ENCODE measurements around the gene KAT2B. TPM values are rescaled to one million over a fixed set of nuclear protein-coding genes. Genes with fewer than 3 reads are reported as not detected.

Gene KAT2B
- total RNA-seq, 2 donors from 2014 or later, result 16.4 to 31.7 TPM

DNA sequence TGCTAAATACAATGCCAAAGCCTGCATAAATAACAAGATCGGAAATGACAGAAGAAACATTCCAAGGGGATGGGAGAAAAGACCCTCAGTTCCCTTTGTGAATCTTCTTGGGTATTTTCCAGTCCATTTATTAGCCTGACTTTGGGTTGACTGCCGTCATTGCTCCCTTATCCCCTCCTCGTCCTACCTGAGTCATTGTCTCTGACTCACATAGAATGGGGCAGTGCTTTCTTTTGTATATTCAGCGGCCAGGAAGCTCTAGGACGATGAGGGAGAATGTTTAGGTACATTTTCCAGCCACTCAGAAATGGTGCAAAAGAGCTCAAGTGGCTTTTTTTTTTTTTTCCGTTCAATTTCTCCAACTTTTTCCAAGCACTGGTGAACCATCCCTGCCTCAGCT, 71.6 kb downstream of the KAT2B start:
- no peaks in the 10 kb centered on the region for H3K36me3 ChIP-seq
- no peaks in the 10 kb centered on the region for H3K9me3 ChIP-seq
- DNase-seq (ENCODE audit: low spot score), result no peak
- TF ChIP-seq, protein P1, sequence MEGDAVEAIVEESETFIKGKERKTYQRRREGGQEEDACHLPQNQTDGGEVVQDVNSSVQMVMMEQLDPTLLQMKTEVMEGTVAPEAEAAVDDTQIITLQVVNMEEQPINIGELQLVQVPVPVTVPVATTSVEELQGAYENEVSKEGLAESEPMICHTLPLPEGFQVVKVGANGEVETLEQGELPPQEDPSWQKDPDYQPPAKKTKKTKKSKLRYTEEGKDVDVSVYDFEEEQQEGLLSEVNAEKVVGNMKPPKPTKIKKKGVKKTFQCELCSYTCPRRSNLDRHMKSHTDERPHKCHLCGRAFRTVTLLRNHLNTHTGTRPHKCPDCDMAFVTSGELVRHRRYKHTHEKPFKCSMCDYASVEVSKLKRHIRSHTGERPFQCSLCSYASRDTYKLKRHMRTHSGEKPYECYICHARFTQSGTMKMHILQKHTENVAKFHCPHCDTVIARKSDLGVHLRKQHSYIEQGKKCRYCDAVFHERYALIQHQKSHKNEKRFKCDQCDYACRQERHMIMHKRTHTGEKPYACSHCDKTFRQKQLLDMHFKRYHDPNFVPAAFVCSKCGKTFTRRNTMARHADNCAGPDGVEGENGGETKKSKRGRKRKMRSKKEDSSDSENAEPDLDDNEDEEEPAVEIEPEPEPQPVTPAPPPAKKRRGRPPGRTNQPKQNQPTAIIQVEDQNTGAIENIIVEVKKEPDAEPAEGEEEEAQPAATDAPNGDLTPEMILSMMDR (IDR thresholded peaks at IDR 0.05), result no peak
- TF ChIP-seq POLR2AphosphoS5 (IDR thresholded peaks at IDR 0.05) (no peak), POLR2A (IDR thresholded peaks at IDR 0.05) (no peak)
- H3K4me1 ChIP-seq (replicated peaks), result no peaks in the 10 kb centered on the region
- intact Hi-C loops (cut with DNase I), result no loop called here
- no peaks in the 10 kb centered on the region for H3K27me3 ChIP-seq (replicated peaks; ENCODE audit: insufficient read depth)
- H3K4me3 ChIP-seq, result no peak overlapping the region
- no peak overlapping the region for H3K27ac ChIP-seq
- WGBS, result 91% methylated on average over 6 of the region's 6 CpGs

- Histone ChIP-seq H3K27me3 (replicated peaks; ENCODE audit: insufficient read depth) (no peaks in the 10 kb centered on the region), H3K9me3 (no peaks in the 10 kb centered on the region), H3K4me1 (replicated peaks) (no peaks in the 10 kb centered on the region), H3K36me3 (no peaks in the 10 kb centered on the region), H3K4me3 (no peak overlapping the region), H3K27ac (no peak overlapping the region)
- TF ChIP-seq POLR2AphosphoS5 (IDR thresholded peaks at IDR 0.05) (no peak), POLR2A (IDR thresholded peaks at IDR 0.05) (no peak)
- TF ChIP-seq, protein P1 (IDR thresholded peaks at IDR 0.05), result no peak
- DNase-seq (ENCODE audit: low spot score), result no peak
- 80% methylated on average over 3 of the region's 3 CpGs for WGBS
- intact Hi-C loops (cut with DNase I), result no loop called here
These were observed 80.8 kb downstream of the KAT2B start for GRCh38 chr3:20121088-20121487.

DNA sequence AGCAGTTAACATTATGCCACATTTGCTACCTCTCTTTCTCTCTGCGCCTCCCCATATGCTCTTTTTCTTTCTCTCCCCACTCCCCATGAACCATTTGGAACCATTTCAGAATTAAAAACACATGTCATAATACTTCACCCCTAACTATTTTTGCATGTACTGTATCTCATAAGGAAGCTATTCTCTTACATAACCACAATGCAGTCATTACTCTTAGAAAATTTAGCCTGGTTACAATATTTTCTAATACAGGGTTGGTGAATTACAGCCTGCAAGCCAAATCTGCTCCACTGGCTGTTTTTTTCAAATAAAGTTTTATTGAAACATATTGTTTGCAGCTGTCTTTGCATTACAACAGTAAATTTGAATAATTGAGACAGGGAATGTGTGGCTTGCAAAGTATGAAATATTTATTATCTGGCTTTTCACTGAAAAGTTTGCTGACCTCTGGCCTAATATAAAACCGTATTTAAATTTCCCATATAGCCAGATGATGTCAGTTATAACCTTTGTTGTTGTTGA, 82.9 kb downstream of the KAT2B start:
- no peak for DNase-seq (ENCODE audit: low spot score)
- H3K4me3 ChIP-seq, result no peak overlapping the region

DNA sequence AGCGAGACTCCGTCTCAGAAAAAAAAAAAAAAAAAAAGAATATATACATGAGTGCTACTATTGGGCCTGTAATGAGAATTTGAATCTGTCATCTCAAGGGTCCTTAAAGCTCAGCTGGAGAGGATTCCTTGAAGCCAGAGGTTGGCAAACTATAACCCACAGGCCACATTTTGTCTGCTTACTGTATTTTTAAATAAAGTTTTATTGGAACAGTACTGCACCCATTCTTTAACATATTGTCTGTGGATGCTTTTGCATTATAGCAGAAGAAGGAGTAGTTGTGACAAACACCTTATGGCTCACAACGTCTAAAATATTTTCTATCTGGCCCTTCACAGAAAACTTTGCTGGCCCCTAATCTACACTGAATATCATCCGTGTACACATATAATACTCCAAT, 85.0 kb downstream of the KAT2B start:
- Histone ChIP-seq H3K4me1 (replicated peaks) (no peaks in the 10 kb centered on the region), H3K36me3 (no peaks in the 10 kb centered on the region), H3K9me3 (no peaks in the 10 kb centered on the region), H3K27ac (no peak overlapping the region), H3K4me3 (no peak overlapping the region), H3K27me3 (replicated peaks; ENCODE audit: insufficient read depth) (no peaks in the 10 kb centered on the region)
- TF ChIP-seq, protein P1 (IDR thresholded peaks at IDR 0.05), result no peak
- TF ChIP-seq POLR2AphosphoS5 (IDR thresholded peaks at IDR 0.05) (no peak), POLR2A (IDR thresholded peaks at IDR 0.05) (no peak)
- DNase-seq (ENCODE audit: low spot score), result no peak
- WGBS, result 96% methylated on average over 4 of the region's 4 CpGs
- intact Hi-C loops (cut with DNase I), result no loop called here

More for the DNA sequence above, 82.9 kb downstream of the KAT2B start:
- 92% methylated on average over 2 of the region's 2 CpGs for WGBS
- intact Hi-C loops (cut with DNase I), result no loop called here
- no peak overlapping the region for H3K27ac ChIP-seq
- no peaks in the 10 kb centered on the region for H3K9me3 ChIP-seq
- H3K27me3 ChIP-seq (replicated peaks; ENCODE audit: insufficient read depth), result no peaks in the 10 kb centered on the region
- TF ChIP-seq, protein P1 (IDR thresholded peaks at IDR 0.05), result no peak
- TF ChIP-seq POLR2A (IDR thresholded peaks at IDR 0.05) (no peak), POLR2AphosphoS5 (IDR thresholded peaks at IDR 0.05) (no peak)
- no peaks in the 10 kb centered on the region for H3K36me3 ChIP-seq
- no peaks in the 10 kb centered on the region for H3K4me1 ChIP-seq (replicated peaks)

DNA sequence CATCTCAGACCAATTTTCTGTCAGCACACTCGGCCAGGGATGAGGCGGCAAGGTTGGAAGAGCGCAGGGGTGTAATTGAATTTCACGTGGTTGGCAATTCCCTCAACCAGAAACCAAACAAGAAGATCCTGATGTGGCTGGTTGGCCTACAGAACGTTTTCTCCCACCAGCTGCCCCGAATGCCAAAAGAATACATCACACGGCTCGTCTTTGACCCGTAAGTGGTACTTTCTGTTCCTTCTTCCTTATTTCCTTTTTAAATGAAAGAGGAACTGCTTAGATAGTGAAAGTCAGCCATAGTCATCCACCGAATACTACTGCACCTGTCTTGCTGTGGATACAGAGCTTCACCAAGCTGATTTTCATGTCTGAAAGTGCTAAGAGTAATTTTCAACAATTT, 85.7 kb downstream of the KAT2B start:
- no peak overlapping the region for H3K27ac ChIP-seq
- H3K4me1 ChIP-seq (replicated peaks), result no peaks in the 10 kb centered on the region
- H3K36me3 ChIP-seq, result no peaks in the 10 kb centered on the region
- DNase-seq (ENCODE audit: low spot score), result no peak
- intact Hi-C loops (cut with DNase I), result no loop called here
- H3K4me3 ChIP-seq, result no peak overlapping the region
- TF ChIP-seq, protein P1 (IDR thresholded peaks at IDR 0.05), result no peak
- no peak for TF ChIP-seq POLR2A (IDR thresholded peaks at IDR 0.05)
- TF ChIP-seq POLR2AphosphoS5 (IDR thresholded peaks at IDR 0.05), result no peak
- H3K9me3 ChIP-seq, result no peaks in the 10 kb centered on the region
- no peaks in the 10 kb centered on the region for H3K27me3 ChIP-seq (replicated peaks; ENCODE audit: insufficient read depth)
- WGBS, result 85% methylated on average over 10 of the region's 10 CpGs
